Measurements from ENCODE around the gene RPTOR. TPM values are rescaled to one million over a fixed set of nuclear protein-coding genes. Genes with fewer than 3 reads are reported as not detected.
"Not testable (repeated sequence)": the region's sequence is repeated elsewhere in the genome, so short reads cannot be mapped to it uniquely, and the experiment has no call there.

The RPTOR gene
- polyA plus RNA-seq, 1 of the 3 experiments (the other 2 are of a cell fraction), result 14.9 TPM

- POLR2A ChIA-PET, result no interaction called here
- DNase-seq, result no peak
- no peaks in the 10 kb centered on the region for H3K79me2 ChIP-seq (ENCODE audit: insufficient read depth)
- TF ChIP-seq FOSL2 (IDR thresholded peaks at IDR 0.05; ENCODE audit: borderline replicate concordance, low read depth), result peak; percentile 48; the same call in 1 of the 2 replicates
- TF ChIP-seq RFX5 (IDR thresholded peaks at IDR 0.05; ENCODE audit: low read length), result no peak
- TF ChIP-seq, protein P1, sequence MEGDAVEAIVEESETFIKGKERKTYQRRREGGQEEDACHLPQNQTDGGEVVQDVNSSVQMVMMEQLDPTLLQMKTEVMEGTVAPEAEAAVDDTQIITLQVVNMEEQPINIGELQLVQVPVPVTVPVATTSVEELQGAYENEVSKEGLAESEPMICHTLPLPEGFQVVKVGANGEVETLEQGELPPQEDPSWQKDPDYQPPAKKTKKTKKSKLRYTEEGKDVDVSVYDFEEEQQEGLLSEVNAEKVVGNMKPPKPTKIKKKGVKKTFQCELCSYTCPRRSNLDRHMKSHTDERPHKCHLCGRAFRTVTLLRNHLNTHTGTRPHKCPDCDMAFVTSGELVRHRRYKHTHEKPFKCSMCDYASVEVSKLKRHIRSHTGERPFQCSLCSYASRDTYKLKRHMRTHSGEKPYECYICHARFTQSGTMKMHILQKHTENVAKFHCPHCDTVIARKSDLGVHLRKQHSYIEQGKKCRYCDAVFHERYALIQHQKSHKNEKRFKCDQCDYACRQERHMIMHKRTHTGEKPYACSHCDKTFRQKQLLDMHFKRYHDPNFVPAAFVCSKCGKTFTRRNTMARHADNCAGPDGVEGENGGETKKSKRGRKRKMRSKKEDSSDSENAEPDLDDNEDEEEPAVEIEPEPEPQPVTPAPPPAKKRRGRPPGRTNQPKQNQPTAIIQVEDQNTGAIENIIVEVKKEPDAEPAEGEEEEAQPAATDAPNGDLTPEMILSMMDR (IDR thresholded peaks at IDR 0.05), result peak; percentile 38
- TF ChIP-seq, protein P2, sequence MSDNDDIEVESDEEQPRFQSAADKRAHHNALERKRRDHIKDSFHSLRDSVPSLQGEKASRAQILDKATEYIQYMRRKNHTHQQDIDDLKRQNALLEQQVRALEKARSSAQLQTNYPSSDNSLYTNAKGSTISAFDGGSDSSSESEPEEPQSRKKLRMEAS (IDR thresholded peaks at IDR 0.05; ENCODE audit: low read depth), result no peak
- H3F3A ChIP-seq (replicated peaks; ENCODE audit: insufficient read depth), result peaks cover 10% of the 10 kb centered on the region
- peaks cover 0 to 15% of the 10 kb centered on the region in 2 experiments; a peak in 1 of 4 replicates for H3K4me1 ChIP-seq (ENCODE audit: control insufficient read depth in 1 of 2, insufficient read depth in 2 of 2, low read depth in 1 of 2, low read length in 1 of 2)
- H3K27me3 ChIP-seq (ENCODE audit: insufficient read depth), result no peaks in the 10 kb centered on the region
- no peaks in the 10 kb centered on the region for H4K20me1 ChIP-seq (ENCODE audit: insufficient read depth)
- 10% methylated on average over 8 of the region's 8 CpGs for WGBS (ENCODE audit: low lambda C conversion rate)
- H3K36me3 ChIP-seq (replicated peaks in 1 of 2; ENCODE audit: control insufficient read depth in 1 of 2, insufficient read depth in 2 of 2, low read length in 1 of 2), result no peaks in the 10 kb centered on the region
- peak overlapping the region; percentile 40 for H3K4me2 ChIP-seq
- no peaks in the 10 kb centered on the region for H3K9me3 ChIP-seq
- no peak overlapping the region for H3K4me3 ChIP-seq (ENCODE audit: low read depth in 2 of 2, low read length in 1 of 2)
- peak overlapping the region; percentile 4; the same call in 1 of the 2 replicates for H3K9ac ChIP-seq
- peak overlapping the region in 1 of 2 experiments; percentile 56; a peak in 2 of 4 replicates for H3K27ac ChIP-seq (ENCODE audit: low read depth in 2 of 2, low read length in 1 of 2)
- H3K9me2 ChIP-seq, result no peaks in the 10 kb centered on the region
- peak overlapping the region; percentile 52 for H2AFZ ChIP-seq (ENCODE audit: low read depth)
- CTCF ChIA-PET, result interaction anchor here (0.6 to 1.9 kb wide), 6 partner anchors 9 to 237 kb away, joined by 3 to 7 read pairs (median 4); no protein-coding TSS in a partner anchor
Observed at GRCh38 chr17:80504686-80505413, 39.8 kb upstream of the RPTOR start.

DNA sequence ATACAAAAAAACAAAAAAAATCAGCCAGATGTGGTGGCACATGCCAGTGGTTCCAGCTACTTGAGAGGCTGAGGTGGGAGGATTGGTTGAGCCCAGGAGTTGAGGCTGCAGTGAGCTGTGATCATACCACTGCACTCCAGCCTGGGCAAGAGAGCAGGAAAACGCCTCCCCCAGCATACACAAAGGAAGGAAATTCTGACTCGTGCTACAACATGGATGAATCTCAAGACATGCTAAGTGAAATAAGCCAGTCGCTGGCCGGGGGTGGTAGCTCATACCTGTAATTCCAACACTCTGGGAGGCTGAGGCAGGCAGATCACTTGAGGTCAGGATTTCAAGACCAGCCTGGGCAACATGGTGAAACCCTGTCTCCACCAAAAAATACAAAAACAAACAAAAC is 37.5 kb upstream of the RPTOR start:
- H3K79me2 ChIP-seq (ENCODE audit: insufficient read depth); DNase-seq; H3K9me2 ChIP-seq; H3K4me1 ChIP-seq (ENCODE audit: control insufficient read depth in 1 of 2, insufficient read depth in 2 of 2, low read depth in 1 of 2, low read length in 1 of 2); H3K9me3 ChIP-seq; H2AFZ ChIP-seq (ENCODE audit: low read depth); H3K27ac ChIP-seq (ENCODE audit: low read depth in 2 of 2, low read length in 1 of 2); POLR2A ChIA-PET; H3K4me2 ChIP-seq; H3K36me3 ChIP-seq (replicated peaks in 1 of 2; ENCODE audit: control insufficient read depth in 1 of 2, insufficient read depth in 2 of 2, low read length in 1 of 2); H3K9ac ChIP-seq; H3K4me3 ChIP-seq (ENCODE audit: low read depth in 2 of 2, low read length in 1 of 2); H3K27me3 ChIP-seq (ENCODE audit: insufficient read depth); CTCF ChIA-PET; H4K20me1 ChIP-seq (ENCODE audit: insufficient read depth): not testable (repeated sequence)
- WGBS (ENCODE audit: low lambda C conversion rate), result 17% methylated on average over 4 of the region's 4 CpGs
- peaks cover 10% of the 10 kb centered on the region for H3F3A ChIP-seq (replicated peaks; ENCODE audit: insufficient read depth)

DNA sequence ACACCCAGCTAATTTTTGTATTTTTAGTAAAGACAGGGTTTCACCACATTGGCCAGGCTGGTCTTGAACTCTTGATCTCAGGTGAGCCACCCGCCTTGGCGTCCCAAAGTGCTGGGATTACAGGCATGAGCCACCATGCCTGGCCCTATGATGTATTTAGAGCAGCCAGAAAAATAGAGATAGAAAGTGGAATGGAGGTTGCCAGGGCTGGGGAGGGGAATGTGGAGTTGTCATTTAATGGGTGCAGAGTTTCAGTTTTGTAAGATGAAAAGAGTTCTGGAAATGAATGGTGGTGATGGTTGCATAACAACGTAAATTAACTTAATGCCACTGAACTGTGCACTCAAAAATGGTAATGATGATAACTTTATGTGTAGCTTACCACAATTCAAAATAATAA is 36.7 kb upstream of the RPTOR start:
- Histone ChIP-seq H3K4me2 (no peak overlapping the region), H3K9ac (no peak overlapping the region), H3K79me2 (ENCODE audit: insufficient read depth) (no peaks in the 10 kb centered on the region), H3K27me3 (ENCODE audit: insufficient read depth) (no peaks in the 10 kb centered on the region), H3K9me3 (no peaks in the 10 kb centered on the region), H3K9me2 (no peaks in the 10 kb centered on the region), H3K4me1 (ENCODE audit: control insufficient read depth in 1 of 2, insufficient read depth in 2 of 2, low read depth in 1 of 2, low read length in 1 of 2) (peaks cover 0 to 9% of the 10 kb centered on the region in 2 experiments; a peak in 1 of 4 replicates), H3K4me3 (ENCODE audit: low read depth in 2 of 2, low read length in 1 of 2) (no peak overlapping the region), H2AFZ (ENCODE audit: low read depth) (no peak overlapping the region), H3K36me3 (replicated peaks in 1 of 2; ENCODE audit: control insufficient read depth in 1 of 2, insufficient read depth in 2 of 2, low read length in 1 of 2) (no peaks in the 10 kb centered on the region), H3K27ac (ENCODE audit: low read depth in 2 of 2, low read length in 1 of 2) (no peak overlapping the region), H4K20me1 (ENCODE audit: insufficient read depth) (no peaks in the 10 kb centered on the region), H3F3A (replicated peaks; ENCODE audit: insufficient read depth) (peaks cover 10% of the 10 kb centered on the region)
- ChIA-PET CTCF (interaction anchor here (0.6 to 1.3 kb wide), 2 partner anchors 9 to 67 kb away, joined by 3 to 6 read pairs; no protein-coding TSS in a partner anchor), POLR2A (no interaction called here)
- no peak for DNase-seq
- 75% methylated on average over 3 of the region's 3 CpGs for WGBS (ENCODE audit: low lambda C conversion rate)
- no peak for TF ChIP-seq EP300 (IDR thresholded peaks at IDR 0.05; ENCODE audit: borderline replicate concordance in 1 of 2, low read depth in 1 of 2, low read length in 1 of 2)
- TF ChIP-seq RXRA (IDR thresholded peaks at IDR 0.05; ENCODE audit: borderline replicate concordance, low read depth), result no peak
- TF ChIP-seq PBX3 (IDR thresholded peaks at IDR 0.05), result no peak
- TF ChIP-seq RCOR1 (IDR thresholded peaks at IDR 0.05; ENCODE audit: low read length), result no peak
- TF ChIP-seq TEAD4 (IDR thresholded peaks at IDR 0.05; ENCODE audit: borderline replicate concordance, insufficient read depth), result no peak
- TF ChIP-seq FOXJ3 (CRISPR knock-in tag; IDR thresholded peaks at IDR 0.05), result no peak
- TF ChIP-seq USF2 (IDR thresholded peaks at IDR 0.05; ENCODE audit: borderline replicate concordance, low read depth, low read length), result no peak
- TF ChIP-seq RFX5 (IDR thresholded peaks at IDR 0.05; ENCODE audit: low read length), result no peak
- TF ChIP-seq GABPA (IDR thresholded peaks at IDR 0.05; ENCODE audit: low read depth), result no peak
- no peak for TF ChIP-seq JUND (IDR thresholded peaks at IDR 0.05)
- TF ChIP-seq TCF12 (IDR thresholded peaks at IDR 0.05), result no peak
- TF ChIP-seq MEF2A (IDR thresholded peaks at IDR 0.05; ENCODE audit: borderline replicate concordance, low read depth), result no peak
